Astrocyte (in vitro differentiated cells and primary cell): ENCODE measurements around the gene RNGTT. TPM values are rescaled to one million over a fixed set of nuclear protein-coding genes. Genes with fewer than 3 reads are reported as not detected.

ENCODE experiments used
- DNase-seq: peaks from one replicate; pipeline ENCODE4 v3.0.0-alpha.2; 2010; ENCODE audit warnings: low read depth
- FAIRE-seq: peaks from 2 replicates; lab custom pipeline; 2011; peaks lifted over from hg19 to GRCh38; lab: Jason Lieb, UNC
- H2AFZ ChIP-seq: 2 replicates; pipeline ENCODE4 v1.6.0; 2012; ENCODE audit warnings: low read depth, low read length, inconsistent platforms
- H3K27ac ChIP-seq: 2 replicates; pipeline ENCODE4 v1.5.1; 2011; ENCODE audit warnings: low read depth, low read length, inconsistent platforms
- H3K27me3 ChIP-seq: 2 replicates; pipeline ENCODE4 v1.6.0; 2011; ENCODE audit warnings: low read length, inconsistent platforms; ENCODE audit not compliant: insufficient read depth
- H3K36me3 ChIP-seq: 2 replicates; pipeline ENCODE4 v1.5.1; 2011; ENCODE audit warnings: low read length, inconsistent platforms; ENCODE audit not compliant: insufficient read depth
- H3K4me1 ChIP-seq: 2 replicates; pipeline ENCODE4 v1.5.1; 2011; ENCODE audit warnings: low read length, inconsistent platforms; ENCODE audit not compliant: insufficient read depth
- H3K4me2 ChIP-seq: 2 replicates; pipeline ENCODE4 v1.6.0; 2012; ENCODE audit warnings: low read length, inconsistent platforms
- H3K4me3 ChIP-seq: 2 replicates; pipeline ENCODE4 v1.5.1; 2011; ENCODE audit warnings: low read depth, mild to moderate bottlenecking, low read length, inconsistent platforms; ENCODE audit not compliant: insufficient read depth
- H3K79me2 ChIP-seq: 2 replicates; pipeline ENCODE4 v1.6.0; 2012; ENCODE audit warnings: mild to moderate bottlenecking, low read length, inconsistent platforms; ENCODE audit not compliant: insufficient read depth
- H3K9ac ChIP-seq: 2 replicates; pipeline ENCODE4 v1.6.0; 2012; ENCODE audit warnings: mild to moderate bottlenecking, low read length, inconsistent platforms
- H3K9me3 ChIP-seq: 2 replicates; pipeline ENCODE4 v1.5.1; 2012; ENCODE audit warnings: low read depth, mild to moderate bottlenecking, low read length, inconsistent platforms; ENCODE audit not compliant: insufficient read depth
- H4K20me1 ChIP-seq: 2 replicates; pipeline ENCODE4 v1.6.0; 2012; ENCODE audit warnings: low read length, inconsistent platforms; ENCODE audit not compliant: insufficient read depth
- H3K27ac Mint-ChIP-seq: one replicate; pipeline ENCODE4 v1.8.0; 2021; ENCODE audit warnings: mild to moderate bottlenecking, mixed read lengths; ENCODE audit not compliant: unreplicated experiment
- H3K27me3 Mint-ChIP-seq: one replicate; pipeline ENCODE4 v1.8.0; 2021; ENCODE audit warnings: low read depth, mixed read lengths; ENCODE audit not compliant: unreplicated experiment
- H3K36me3 Mint-ChIP-seq: one replicate; pipeline ENCODE4 v1.8.0; 2021; ENCODE audit warnings: low read depth, mixed read lengths; ENCODE audit not compliant: unreplicated experiment
- H3K4me1 Mint-ChIP-seq: one replicate; pipeline ENCODE4 v1.8.0; 2021; ENCODE audit warnings: low read depth, mixed read lengths; ENCODE audit not compliant: unreplicated experiment
- H3K4me3 Mint-ChIP-seq: one replicate; pipeline ENCODE4 v1.8.0; 2021; ENCODE audit warnings: mild to moderate bottlenecking, moderate library complexity, mixed read lengths; ENCODE audit not compliant: unreplicated experiment
- H3K9me3 Mint-ChIP-seq: one replicate; pipeline ENCODE4 v1.8.0; 2021; ENCODE audit warnings: mild to moderate bottlenecking, mixed read lengths; ENCODE audit not compliant: unreplicated experiment
- EZH2 ChIP-seq: IDR thresholded peaks from 2 replicates; pipeline ENCODE4 v1.6.1; 2012; ENCODE audit warnings: mild to moderate bottlenecking, low read length, inconsistent platforms; ENCODE audit not compliant: insufficient read depth
- total RNA-seq: library from RNA; stranded (reverse); gene quantifications from 2 replicates; pipeline ENCODE4 v1.2.1, GENCODE V29; 2021
- TF ChIP-seq, protein P1 (sequence below): IDR thresholded peaks from 2 replicates; pipeline ENCODE4 v1.5.1; 2011; ENCODE audit warnings: low read depth, mild to moderate bottlenecking, inconsistent platforms, low read length, moderate library complexity; ENCODE audit not compliant: insufficient read depth

The RNGTT gene
- total RNA-seq, 1 donor from 2014 or later: 16.0 TPM

DNA sequence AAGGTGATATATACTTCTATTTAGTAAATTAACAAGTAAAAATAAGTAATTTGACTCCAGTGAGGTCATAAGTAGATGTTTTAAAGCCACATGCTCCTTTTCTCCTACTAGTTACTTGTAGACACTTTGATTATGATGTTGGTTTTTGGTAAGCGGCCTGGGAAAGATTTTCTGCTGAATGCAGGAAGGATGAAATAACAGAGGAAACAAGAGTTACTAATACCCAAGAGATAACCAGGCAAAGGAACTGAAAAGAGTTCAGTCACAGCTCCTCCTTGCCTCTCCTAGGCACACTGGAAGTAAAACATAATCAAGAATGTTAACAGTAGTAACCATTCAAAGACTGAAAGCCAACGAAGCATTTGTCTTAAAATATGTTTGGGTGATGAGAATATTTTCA lies 203.3 kb downstream of the RNGTT start:
- H3K27ac ChIP-seq: peak overlapping the region; percentile 49
- Mint-ChIP-seq H3K4me1 (no peaks in the 10 kb centered on the region), H3K36me3 (peaks cover 5% of the 10 kb centered on the region), H3K4me3 (no peak overlapping the region), H3K27me3 (no peaks in the 10 kb centered on the region), H3K9me3 (peaks cover 2% of the 10 kb centered on the region), H3K27ac (no peak overlapping the region)
- H3K9me3 ChIP-seq: no peaks in the 10 kb centered on the region
- H3K79me2 ChIP-seq: no peaks in the 10 kb centered on the region
- DNase-seq (no peak), FAIRE-seq (no peak)
- no peaks in the 10 kb centered on the region for H3K36me3 ChIP-seq
- no peak overlapping the region for H2AFZ ChIP-seq
- H3K4me2 ChIP-seq: no peak overlapping the region
- TF ChIP-seq, protein P1, sequence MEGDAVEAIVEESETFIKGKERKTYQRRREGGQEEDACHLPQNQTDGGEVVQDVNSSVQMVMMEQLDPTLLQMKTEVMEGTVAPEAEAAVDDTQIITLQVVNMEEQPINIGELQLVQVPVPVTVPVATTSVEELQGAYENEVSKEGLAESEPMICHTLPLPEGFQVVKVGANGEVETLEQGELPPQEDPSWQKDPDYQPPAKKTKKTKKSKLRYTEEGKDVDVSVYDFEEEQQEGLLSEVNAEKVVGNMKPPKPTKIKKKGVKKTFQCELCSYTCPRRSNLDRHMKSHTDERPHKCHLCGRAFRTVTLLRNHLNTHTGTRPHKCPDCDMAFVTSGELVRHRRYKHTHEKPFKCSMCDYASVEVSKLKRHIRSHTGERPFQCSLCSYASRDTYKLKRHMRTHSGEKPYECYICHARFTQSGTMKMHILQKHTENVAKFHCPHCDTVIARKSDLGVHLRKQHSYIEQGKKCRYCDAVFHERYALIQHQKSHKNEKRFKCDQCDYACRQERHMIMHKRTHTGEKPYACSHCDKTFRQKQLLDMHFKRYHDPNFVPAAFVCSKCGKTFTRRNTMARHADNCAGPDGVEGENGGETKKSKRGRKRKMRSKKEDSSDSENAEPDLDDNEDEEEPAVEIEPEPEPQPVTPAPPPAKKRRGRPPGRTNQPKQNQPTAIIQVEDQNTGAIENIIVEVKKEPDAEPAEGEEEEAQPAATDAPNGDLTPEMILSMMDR: no peak
- TF ChIP-seq EZH2: no peak
- H3K4me1 ChIP-seq: no peaks in the 10 kb centered on the region
- no peaks in the 10 kb centered on the region for H4K20me1 ChIP-seq
- H3K4me3 ChIP-seq: no peak overlapping the region
- no peaks in the 10 kb centered on the region for H3K27me3 ChIP-seq
- H3K9ac ChIP-seq: no peak overlapping the region

DNA sequence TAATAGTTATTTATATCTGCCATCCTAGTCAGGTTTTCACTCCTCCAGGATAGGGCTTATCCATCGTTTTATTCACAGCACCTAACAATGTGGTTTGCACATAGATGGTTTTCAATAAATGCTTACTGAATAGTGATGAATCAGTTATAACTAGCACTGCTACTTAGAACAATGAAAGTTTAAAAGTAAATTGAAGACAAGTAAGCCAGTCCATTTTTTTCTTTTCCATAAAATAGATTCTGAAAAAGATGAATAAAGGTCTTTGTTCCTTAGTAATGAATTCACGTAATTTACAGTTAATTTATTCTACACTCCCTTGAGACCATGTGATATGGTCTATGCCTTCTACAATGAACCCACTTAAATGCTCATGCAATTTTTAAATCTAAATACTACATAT lies 212.5 kb downstream of the RNGTT start:
- H3K27ac Mint-ChIP-seq: no peak overlapping the region
- H3K27me3 ChIP-seq: no peaks in the 10 kb centered on the region

DNA sequence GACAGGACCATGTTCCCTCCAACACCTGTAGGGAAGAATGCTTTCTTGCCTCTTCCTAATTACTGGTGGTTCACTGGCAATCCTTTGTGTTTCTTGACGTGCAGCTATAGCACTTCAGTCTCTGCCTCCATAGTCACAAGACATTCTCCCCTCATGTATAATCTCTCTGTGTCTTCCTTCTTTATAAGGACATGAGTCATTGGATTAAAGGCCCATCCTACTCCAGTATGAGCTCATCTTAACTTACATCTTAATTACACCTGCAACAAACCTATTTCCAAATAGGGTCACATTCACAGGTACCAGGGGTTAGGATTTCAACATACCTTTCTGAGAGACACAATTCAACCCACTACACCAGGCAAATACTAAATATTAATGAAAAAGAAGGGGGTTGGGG lies 213.6 kb downstream of the RNGTT start:
- H3K27ac Mint-ChIP-seq: no peak overlapping the region
- Histone ChIP-seq H4K20me1 (no peaks in the 10 kb centered on the region), H2AFZ (no peak overlapping the region), H3K9me3 (no peaks in the 10 kb centered on the region), H3K27ac (no peak overlapping the region), H3K79me2 (no peaks in the 10 kb centered on the region), H3K36me3 (no peaks in the 10 kb centered on the region), H3K4me2 (no peak overlapping the region), H3K4me3 (no peak overlapping the region), H3K4me1 (no peaks in the 10 kb centered on the region), H3K9ac (no peak overlapping the region), H3K27me3 (no peaks in the 10 kb centered on the region)
- no peak for DNase-seq
- FAIRE-seq: no peak
- no peaks in the 10 kb centered on the region for H3K4me1 Mint-ChIP-seq
- H3K4me3 Mint-ChIP-seq: no peak overlapping the region
- TF ChIP-seq, protein P1: no peak
- no peaks in the 10 kb centered on the region for H3K27me3 Mint-ChIP-seq
- peaks cover 3% of the 10 kb centered on the region for H3K36me3 Mint-ChIP-seq
- H3K9me3 Mint-ChIP-seq: peaks cover under 1% of the 10 kb centered on the region

More for the DNA sequence above, 212.5 kb downstream of the RNGTT start:
- Histone ChIP-seq H3K9ac (no peak overlapping the region), H4K20me1 (no peaks in the 10 kb centered on the region), H3K4me2 (no peak overlapping the region), H3K9me3 (no peaks in the 10 kb centered on the region), H3K4me1 (no peaks in the 10 kb centered on the region), H3K79me2 (no peaks in the 10 kb centered on the region), H2AFZ (no peak overlapping the region), H3K4me3 (no peak overlapping the region), H3K27ac (no peak overlapping the region), H3K36me3 (no peaks in the 10 kb centered on the region)
- no peak overlapping the region for H3K4me3 Mint-ChIP-seq
- H3K4me1 Mint-ChIP-seq: no peaks in the 10 kb centered on the region
- DNase-seq (no peak), FAIRE-seq (no peak)
- peaks cover 9% of the 10 kb centered on the region for H3K36me3 Mint-ChIP-seq
- no peak for TF ChIP-seq EZH2
- TF ChIP-seq, protein P1: no peak
- H3K27me3 Mint-ChIP-seq: no peaks in the 10 kb centered on the region
- peaks cover 1% of the 10 kb centered on the region for H3K9me3 Mint-ChIP-seq
